NCI-H446 (cell line): Measurements from ENCODE around the gene CTNNBIP1.
"Not testable (repeated sequence)": the region's sequence is repeated elsewhere in the genome, so short reads cannot be mapped to it uniquely, and the experiment has no call there.

Experiments used
- DNase-seq, 2 experiments: peaks; one replicate each; lab custom pipeline; 2025; lab: John Stamatoyannopoulos, UW

The CTNNBIP1 gene

DNA sequence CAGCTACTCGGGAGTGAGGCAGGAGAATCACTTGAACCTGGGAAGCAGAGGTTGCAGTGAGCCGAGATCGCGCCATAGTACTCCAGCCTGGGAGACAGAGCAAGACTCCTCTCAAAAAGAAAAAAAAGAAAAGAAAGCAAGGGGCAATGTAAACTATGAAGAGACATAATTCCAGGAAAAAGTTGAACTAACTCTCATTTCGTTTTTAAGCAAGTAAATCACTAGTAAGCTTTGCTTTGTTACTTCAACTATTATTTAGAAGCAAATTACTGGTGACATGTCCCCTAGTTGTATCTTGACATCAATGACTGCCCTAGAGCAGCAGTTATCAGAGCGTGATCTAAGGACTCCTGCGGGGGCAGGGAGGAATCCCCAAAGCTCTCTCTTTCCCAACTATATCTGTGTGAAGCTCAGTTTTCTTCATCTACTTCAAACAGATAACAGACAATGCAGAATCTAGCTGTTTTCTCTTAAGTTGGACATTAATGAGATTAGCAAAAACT lies 105.0 kb downstream of the CTNNBIP1 start:
- DNase-seq = no peak

DNA sequence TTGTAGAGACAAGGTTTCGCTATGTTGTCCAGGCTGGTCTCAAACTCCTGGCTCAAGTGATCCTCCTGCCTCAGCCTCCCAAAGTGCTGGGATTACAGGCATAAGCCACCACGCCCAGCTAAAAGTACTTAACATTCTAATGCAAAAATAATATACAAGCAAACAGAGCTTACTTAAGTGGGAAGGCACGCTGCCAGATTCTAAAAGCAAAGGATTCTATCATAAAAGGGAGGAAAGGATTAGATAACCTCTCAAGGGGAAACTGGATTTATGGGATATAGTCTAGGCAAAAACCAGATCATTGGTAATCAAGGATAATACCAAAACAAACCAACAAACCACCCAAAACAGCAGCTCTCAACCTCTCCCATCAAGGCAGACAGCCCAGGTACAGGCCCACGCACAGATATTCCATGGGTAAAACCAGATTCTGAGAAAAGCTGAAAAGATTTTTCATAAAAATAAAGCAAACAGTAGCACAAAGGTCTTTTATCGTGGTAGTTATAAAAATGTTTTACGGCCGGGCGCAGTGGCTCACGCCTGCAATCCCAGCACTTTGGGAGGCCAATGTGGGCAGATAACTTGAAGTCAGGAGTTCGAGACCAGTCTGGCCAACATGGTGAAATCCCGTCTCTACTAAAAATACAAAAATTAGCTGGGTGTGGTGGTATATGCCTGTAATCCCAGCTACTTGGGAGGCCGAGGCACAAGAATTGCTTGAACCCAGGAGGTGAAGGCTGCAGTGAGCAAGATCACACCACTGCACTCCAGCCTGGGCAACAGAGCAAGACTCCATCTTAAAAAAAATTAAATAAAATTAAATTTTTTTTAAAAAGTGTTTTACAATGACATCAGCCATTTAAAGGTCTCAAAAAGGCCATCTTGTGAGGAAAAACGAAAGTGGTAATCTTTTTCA lies 106.8 kb downstream of the CTNNBIP1 start:
- DNase-seq = not testable (repeated sequence)

DNA sequence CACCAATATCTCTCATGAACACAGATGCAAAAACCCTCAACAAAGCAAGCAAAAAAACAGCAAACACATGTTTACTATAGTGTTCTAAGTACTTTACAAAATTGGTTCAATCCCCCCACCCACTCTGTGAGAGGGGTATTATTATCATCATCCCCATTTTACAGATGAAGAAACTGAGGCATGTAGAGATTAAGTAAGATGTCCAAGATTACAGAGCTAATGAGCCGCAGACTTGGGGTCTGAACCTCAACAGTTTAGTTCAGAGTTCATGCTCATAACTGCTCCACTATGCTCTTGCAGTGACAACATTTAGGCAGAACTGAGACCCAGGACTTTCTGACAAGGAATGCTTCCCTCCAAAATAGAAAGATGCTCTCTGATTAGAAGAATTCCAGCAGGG lies 108.2 kb downstream of the CTNNBIP1 start:
- no peak for DNase-seq
